Measurements from ENCODE around the gene ZNF584.

The ZNF584 gene

DNA sequence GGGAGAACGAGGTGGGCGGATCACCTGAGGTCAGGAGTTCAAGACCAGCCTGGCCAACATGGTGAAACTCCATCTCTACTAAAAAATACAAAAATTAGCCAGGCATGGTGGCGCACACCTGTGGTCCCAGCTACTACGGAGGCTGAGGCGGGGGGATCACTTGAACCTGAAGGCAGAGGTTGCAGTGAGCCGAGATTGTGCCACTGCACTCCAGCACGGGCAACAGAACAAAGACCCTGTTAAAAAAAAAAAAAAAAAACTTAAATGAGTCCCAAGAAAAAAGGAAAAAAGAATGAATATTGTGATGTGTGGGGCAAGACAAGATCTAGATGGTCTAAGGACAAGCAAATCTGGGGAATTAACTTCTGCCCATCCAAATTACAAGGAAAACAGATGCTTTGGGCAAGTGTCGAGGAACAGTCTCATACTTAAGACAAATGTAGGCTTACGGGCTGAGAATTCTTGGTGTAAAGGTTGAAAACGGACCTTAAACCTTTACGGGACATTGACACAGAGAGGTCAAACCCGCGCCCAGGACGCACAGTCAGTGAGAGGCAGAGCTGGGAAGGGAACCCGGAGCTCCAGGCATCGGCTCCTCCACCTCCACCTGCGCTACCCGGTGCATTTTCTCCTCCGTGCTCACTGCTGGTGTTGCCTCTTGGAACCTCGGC, 57.8 kb downstream of the ZNF584 start:
- TF ChIP-seq, protein P1, sequence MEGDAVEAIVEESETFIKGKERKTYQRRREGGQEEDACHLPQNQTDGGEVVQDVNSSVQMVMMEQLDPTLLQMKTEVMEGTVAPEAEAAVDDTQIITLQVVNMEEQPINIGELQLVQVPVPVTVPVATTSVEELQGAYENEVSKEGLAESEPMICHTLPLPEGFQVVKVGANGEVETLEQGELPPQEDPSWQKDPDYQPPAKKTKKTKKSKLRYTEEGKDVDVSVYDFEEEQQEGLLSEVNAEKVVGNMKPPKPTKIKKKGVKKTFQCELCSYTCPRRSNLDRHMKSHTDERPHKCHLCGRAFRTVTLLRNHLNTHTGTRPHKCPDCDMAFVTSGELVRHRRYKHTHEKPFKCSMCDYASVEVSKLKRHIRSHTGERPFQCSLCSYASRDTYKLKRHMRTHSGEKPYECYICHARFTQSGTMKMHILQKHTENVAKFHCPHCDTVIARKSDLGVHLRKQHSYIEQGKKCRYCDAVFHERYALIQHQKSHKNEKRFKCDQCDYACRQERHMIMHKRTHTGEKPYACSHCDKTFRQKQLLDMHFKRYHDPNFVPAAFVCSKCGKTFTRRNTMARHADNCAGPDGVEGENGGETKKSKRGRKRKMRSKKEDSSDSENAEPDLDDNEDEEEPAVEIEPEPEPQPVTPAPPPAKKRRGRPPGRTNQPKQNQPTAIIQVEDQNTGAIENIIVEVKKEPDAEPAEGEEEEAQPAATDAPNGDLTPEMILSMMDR (conservative IDR thresholded peaks at IDR 0.05; ENCODE audit: low read depth, low read length): no peak
- H4K20me1 ChIP-seq (ENCODE audit: insufficient read depth): no peaks in the 10 kb centered on the region
- H3K27me3 ChIP-seq (ENCODE audit: insufficient read depth, low read depth): peaks cover 10% of the 10 kb centered on the region; the same call in 1 of the 2 replicates
- no peaks in the 10 kb centered on the region for H3K36me3 ChIP-seq (ENCODE audit: insufficient read depth)
- peaks cover 13% of the 10 kb centered on the region; the same call in 1 of the 2 replicates for H3K79me2 ChIP-seq (ENCODE audit: insufficient read depth, low read depth)
- H3K4me3 ChIP-seq (IDR thresholded peaks at IDR 0.05; ENCODE audit: insufficient read depth, low read depth, low read length): no peak overlapping the region
- no peak overlapping the region for H3K27ac ChIP-seq
- peaks cover 6% of the 10 kb centered on the region for H3K4me1 ChIP-seq (ENCODE audit: low read depth, poor library complexity, severe bottlenecking)
- no peak overlapping the region; the same call in 1 of the 2 replicates for H3K9ac ChIP-seq
- peak overlapping the region; percentile 75 for H2AFZ ChIP-seq (ENCODE audit: low read depth)
- peak overlapping the region; percentile 49; the same call in 1 of the 2 replicates for H3K4me2 ChIP-seq

- TF ChIP-seq, protein P1 (conservative IDR thresholded peaks at IDR 0.05; ENCODE audit: low read depth, low read length): no peak
- H3K27ac ChIP-seq: no peak within 1 kb of the TSS
Observed at GRCh38 chr19:58466760-58467589, 58.5 kb downstream of the ZNF584 start, which contains the start of gene ZNF324. Gene ZNF324 (plus strand): TSS chr19:58467080. CDS start chr19:58469186, 2,106 bp downstream.

More at GRCh38 chr19:58466760-58467589, 58.5 kb downstream of the ZNF584 start, which contains the start of gene ZNF324:
- Histone ChIP-seq H3K4me2 (peak within 1 kb of the TSS; percentile 65), H3K9ac (peak within 1 kb of the TSS; percentile 56), H2AFZ (ENCODE audit: low read depth) (peak within 1 kb of the TSS; percentile 75), H4K20me1 (ENCODE audit: insufficient read depth) (no peaks in the 10 kb centered on the region), H3K79me2 (ENCODE audit: insufficient read depth, low read depth) (peaks cover 13% of the 10 kb centered on the region; the same call in 1 of the 2 replicates), H3K4me3 (IDR thresholded peaks at IDR 0.05; ENCODE audit: insufficient read depth, low read depth, low read length) (no peak within 1 kb of the TSS), H3K36me3 (ENCODE audit: insufficient read depth) (no peaks in the 10 kb centered on the region; the same call in 1 of the 2 replicates), H3K4me1 (ENCODE audit: low read depth, poor library complexity, severe bottlenecking) (peaks cover 6% of the 10 kb centered on the region), H3K27me3 (ENCODE audit: insufficient read depth, low read depth) (peaks cover 10% of the 10 kb centered on the region; the same call in 1 of the 2 replicates)

All from KMS-11 (cell line).